NCI-H226 (cell line): ENCODE results near the gene ACVR1.
A peak's percentile ranks its signal among the peaks of the same experiment; 100 is the strongest.
"Not testable (repeated sequence)": the region's sequence is repeated elsewhere in the genome, so short reads cannot be mapped to it uniquely, and the experiment has no call there.

Source experiments
- DNase-seq: peaks from one replicate; pipeline ENCODE4 v3.0.0-alpha.2; 2015

The ACVR1 gene

DNA sequence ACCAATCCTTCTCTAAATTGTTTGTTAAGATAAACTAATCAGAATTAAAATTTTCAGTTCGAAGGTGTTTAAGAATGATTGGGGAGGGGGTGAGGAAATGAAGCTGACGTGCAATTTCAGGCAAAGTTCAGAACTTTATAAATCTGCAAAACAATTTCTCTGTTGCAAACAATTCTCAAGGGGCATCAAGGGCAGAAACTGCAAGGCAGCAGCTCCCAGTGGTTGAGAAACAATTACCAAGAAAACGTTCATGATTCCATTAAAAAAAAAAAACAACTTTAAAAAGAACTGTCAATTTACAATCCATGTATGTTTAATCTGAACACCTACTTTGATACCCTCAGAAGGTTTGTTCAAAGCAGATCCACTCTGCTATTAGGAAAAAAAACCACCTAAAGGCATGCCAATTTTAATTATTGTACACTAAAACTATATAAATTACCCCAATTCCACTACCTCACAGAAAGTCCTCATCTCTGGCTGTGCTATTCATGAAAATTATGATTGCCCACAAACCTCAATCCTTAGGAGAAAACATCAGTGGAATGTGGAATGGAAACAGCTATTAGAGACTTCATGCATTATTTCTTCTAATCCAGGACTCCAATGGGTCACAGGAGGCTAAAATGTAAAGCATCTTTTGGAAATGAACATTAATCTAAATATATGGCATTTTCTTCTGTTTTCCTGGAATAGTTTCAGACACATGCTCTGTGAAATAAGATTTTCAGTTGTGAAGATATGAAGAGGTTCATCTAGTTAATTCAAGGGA lies 127.6 kb downstream of the ACVR1 start:
- DNase-seq = no peak

DNA sequence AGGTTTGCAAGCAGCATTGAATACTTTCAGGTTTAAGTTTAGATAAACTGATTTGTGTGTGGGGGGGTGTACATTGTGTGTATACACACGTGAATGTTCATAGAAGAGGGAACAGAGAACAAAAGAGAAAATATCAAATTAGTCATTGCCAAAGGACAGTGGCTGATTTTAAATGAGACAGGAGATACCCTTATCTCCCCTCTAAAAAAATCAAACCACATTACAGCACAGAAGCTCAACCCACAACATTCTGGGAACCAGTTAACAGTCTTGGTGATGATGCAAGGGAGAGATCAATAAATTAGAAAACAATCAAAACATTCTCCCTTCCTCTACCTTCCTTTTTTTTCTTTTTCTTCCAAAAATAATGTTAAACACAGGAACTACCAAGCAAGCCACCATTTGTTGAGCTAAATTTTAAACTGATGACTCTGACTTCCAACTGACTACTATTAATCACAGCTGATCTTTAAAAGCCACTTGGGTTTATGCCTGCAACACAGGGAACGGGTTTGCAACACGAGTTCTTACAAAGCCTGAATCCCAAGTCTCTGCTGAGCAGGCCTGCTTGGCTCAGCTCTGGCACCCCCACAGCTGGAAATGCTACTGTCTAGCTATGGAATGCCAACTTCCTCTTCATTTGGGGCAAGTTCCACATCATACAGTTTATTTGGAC lies 128.3 kb downstream of the ACVR1 start:
- DNase-seq = no peak

DNA sequence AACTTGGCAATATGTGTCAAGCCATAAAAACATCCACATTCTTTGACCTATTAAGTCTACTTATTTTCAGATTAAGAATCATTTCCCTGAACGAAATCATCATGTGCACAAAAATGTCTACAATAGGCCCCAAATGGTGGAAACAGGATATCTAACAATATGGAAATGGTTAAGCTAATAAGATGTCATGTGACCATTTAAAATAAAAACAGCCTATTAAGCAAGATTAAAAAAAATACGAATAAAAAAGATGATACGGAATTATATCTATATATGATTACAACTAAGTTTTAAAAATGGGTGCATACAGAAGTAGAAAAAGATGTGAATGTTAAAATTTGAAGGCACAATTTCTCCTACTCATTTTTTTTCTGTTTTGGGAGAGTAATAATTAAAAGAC lies 128.8 kb downstream of the ACVR1 start:
- no peak for DNase-seq

DNA sequence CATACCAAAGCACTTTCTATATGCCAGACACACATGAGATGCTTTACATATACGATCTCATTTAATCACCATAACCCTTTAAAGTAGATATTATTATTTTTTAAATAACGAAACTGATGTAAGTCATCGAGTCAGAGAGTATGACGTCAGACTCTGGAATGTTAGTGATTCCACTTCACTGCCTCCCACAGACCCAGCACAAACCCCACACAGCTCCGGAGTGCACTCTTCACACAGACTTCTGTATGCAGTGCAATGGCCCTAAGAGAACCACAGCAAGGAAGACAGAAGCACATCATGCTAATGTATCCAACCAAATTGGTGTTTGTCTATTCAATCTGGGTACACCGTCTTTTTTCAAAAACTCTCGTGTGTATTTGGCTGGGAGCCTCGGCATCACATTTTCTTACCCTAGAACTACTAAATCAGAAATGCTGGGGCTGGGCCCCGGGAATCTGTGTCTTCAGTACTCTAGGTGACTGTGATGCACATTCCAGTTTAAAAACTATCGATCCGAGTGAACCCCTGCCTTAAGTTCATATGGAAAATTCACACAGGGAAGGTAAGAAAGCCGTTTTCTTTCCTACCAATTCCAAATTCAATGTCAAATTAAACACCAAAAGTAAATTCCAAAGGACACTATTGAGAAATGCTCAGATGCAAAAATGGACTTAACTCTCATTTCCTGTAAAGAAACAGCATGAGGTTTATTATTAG lies 129.7 kb downstream of the ACVR1 start:
- DNase-seq = peak; percentile 37

DNA sequence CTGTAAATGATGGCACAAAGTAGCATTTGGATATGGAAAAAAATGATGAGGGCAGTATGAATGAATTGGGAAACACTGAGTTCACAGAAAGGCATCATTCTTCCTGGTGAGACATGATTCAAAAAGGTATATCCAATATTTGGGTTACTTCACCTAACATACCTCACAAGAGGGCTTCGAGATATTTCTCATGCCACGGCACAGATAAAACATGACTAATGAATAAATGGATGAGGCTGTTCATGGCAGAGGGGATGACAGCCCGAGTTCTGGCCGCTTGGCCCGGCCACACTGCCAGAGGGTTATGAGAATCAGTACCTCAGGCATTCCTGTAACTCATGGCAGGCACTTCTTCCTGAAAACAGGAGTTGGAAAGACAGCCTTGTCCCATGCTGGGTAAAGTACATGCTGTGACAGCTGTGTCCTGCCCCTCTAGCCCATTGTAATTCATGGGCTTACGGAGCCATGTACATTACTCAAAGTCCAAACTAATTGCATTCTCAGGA lies 131.5 kb downstream of the ACVR1 start:
- peak; percentile 11 for DNase-seq

DNA sequence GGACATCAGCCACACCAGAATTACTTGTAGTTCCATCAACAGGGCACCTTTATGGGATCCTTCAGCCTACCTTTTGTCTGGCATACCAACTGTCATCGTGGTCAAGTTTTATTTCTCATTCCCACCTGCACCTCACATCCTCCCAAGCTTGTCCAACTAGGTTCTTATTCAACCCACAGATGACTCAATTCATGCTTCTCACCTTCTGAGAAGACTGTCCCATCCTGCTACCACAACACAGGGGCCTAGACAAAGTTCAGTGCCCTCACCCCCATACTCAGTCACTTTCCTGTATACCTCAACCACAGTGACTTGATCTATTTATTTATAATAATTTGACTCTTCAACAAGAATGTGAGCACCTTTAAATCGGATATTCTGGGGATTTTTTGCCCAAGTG lies 133.1 kb downstream of the ACVR1 start:
- no peak for DNase-seq

DNA sequence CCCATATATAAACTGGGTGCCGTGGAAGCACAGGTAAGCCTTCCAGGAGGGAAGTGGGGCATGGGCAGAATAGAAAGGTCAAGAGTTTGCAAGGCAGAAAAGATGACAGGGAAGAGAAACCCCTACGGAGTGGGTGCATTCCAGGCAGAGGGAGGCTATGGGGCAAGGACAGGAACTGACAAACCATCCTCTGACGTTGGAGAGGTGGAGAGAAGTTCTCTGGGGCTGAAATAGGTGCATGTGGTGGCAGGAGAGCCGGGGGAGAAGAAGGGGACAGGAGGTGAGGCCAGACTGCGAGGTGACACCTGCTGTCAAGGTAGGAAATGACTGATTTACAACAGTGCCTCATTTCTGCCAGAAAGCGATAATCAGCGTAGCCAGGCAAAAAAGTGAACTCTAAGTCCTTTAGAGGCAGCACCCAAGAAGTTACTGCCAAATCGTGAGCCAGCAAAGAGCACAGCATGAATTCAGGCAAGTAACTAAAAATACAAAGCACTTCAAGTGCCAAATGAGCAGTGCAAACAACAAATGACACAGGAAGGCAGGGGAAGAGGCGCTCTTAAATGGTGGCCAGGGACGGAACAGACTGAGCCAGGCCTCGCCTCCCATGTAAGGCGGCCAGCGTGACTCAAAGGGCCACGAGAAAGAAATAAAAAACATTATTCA lies 134.2 kb downstream of the ACVR1 start:
- no peak for DNase-seq

DNA sequence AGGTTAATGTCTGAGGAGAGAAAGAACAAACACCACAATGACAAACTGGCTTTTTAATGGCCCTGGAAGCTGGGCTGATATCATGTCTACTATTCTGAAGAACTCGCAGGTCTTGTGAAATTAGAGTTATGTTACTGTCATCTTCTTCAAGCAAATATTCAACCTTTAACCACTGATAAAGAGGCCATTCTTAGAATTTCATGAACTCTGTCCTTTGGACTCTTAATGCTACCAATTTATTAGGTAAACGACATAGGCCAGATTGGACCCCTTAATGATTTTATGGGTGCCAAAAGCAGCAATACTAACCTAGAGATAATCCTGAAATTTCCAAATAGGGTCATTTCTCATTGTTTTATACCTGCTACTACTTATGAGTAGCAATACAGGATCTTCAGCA lies 138.5 kb downstream of the ACVR1 start:
- DNase-seq = no peak

DNA sequence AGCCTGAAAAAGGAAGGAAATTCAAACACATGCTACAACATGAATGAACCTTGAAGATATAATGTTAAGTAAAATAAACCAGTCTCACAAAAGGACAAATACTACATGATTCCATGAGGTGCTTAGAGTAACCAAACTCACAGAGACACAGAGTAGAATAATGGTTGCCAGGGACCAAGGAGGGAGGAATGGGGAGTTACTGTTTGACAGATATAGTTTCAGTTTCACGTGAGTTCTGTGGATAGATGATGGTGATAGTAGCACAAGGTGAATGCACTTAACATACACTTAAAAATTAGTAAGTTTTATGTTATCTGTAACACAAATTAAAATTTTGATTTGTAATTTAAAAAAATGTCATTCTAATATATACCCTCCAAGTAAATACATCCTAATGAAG lies 140.6 kb downstream of the ACVR1 start:
- DNase-seq = no peak

DNA sequence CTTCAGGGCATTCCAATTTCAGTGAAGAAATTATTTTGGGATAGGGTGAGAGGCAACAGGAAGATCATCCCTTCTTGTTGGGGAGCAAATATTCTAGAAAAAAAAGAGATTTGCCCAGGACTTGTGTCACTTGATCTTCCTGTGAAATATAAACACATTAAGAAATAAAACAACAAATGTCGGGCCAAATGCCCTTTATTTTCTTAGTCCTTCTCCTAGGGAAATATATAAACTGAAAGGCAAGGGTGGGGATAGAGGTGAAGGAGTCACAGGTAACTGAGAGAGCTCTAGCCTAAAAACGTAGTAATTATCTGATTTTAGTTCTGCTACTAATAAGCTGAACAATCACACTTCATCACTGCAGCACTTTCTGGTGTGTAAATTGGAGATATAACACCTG lies 142.9 kb downstream of the ACVR1 start:
- DNase-seq = no peak

DNA sequence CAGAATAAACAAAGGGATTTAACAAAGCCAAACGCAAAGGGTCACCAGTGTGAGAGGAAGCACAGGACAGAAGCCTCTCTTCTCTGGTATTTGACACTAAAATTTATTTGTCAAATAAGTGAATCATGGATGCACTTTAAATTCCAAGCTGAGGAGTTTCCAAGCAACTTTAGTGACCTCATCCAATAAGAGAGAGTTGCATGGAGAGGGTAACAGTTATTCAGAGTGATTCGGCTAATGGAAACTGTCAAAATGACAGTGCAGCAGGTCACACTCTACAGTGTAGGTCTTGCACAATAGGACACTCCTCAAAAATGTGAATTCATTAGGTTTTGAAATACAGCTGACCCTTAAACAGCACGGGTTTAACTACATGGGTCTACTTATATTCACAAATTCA lies 143.5 kb downstream of the ACVR1 start:
- DNase-seq = no peak

DNA sequence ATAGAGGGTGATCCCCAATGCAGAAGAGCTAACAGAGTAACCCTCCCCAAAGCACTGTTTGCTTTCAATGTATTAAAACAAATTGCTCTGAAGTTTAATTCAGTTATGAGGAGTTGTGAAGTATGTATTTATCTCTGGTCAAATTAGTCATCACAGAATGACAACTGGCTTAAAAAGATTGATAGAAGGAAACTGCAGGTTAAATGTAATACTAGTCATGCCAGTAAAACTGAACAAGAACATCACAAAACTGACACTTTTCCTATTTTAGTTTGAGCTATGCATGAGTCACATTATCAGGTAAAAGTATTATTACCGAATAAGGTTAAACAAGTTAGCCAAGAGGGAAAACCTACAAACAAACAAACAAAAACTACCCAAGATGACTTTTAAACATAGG lies 148.4 kb downstream of the ACVR1 start:
- DNase-seq = peak; percentile 16

DNA sequence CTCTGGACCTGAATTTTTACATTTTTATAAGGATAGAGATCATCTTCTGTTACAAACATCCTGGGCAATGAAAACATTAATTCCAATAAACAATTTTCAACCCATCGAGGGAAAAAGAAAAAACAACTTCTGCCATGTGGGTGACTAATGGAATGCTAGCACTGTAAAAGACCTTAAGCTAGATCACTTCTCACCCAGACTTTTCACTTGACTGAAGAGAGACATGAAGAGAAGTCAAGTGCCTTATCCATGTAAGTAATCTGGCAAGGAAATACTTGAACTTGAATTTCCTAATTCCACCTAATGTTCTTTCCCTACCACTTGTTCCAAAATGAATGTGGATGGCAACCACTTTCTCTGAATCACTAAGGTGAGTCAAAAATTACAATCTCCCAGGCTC lies 149.2 kb downstream of the ACVR1 start:
- DNase-seq = peak; percentile 20

DNA sequence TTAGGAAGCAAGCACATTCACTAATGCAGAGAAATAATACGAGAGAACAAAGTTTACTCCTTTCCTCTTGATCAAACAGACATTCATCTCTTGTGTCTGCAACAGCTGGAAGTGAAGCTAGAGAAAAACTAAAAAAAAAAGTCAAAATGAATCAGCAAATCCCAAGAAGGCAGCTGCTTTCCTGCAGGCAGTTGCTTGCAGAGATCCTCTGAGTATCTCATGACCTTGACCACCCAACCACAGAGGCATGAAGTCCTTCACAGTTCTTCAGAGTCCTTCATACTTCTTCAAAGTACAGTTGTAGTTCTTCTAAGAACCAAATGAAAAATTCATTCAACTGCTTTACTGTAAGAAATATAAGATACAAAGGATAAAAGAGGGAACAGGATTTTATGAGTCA lies 150.3 kb downstream of the ACVR1 start:
- DNase-seq = no peak

DNA sequence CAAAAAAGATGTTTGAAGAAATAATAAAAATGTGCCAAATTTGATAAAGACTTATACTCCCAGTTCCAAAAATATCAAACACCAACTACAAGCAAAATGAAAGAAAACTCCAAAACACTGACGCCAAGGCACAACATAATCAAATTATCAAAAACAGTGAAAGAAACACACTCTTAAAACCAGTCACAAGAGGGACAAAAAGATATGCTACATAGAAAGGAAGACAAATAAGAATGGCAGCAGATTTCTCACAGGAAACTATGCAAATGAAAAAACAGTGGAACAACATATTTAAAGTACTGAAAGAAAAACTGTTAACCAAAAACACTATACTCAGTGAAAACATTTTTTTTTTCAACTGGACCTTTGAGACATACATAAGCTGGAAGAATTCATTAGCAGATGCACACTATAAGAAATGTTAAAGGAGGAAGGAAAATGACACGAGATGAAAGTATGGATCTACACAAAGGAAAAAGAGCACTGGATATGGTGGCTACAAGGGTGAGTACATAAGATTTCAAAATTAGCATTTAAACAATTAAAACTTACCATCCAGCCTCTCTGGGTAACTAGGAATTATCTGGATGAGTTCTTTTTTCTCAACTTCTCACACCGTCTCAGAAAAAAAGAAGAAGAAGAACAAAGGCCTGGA lies 153.4 kb downstream of the ACVR1 start:
- DNase-seq = peak; percentile 9

DNA sequence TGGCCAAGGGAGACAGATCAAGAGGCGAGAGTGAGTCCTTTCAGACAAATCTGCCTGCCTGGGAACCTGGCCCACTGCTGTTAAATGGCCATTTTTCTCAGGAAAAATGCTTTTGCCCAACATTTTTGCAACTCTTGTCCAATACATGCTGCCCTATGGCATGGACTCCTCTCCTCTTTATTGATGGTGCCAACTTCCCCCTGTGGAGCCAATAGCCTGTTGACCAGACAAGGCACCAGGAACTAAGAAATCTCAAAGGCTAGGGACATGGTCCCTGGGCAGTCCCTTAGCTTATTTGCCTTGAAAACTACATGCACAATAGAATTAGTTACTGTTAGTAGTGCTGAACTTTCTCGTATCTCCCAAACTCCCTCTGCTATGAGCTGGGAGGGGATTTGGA lies 155.6 kb downstream of the ACVR1 start:
- no peak for DNase-seq

DNA sequence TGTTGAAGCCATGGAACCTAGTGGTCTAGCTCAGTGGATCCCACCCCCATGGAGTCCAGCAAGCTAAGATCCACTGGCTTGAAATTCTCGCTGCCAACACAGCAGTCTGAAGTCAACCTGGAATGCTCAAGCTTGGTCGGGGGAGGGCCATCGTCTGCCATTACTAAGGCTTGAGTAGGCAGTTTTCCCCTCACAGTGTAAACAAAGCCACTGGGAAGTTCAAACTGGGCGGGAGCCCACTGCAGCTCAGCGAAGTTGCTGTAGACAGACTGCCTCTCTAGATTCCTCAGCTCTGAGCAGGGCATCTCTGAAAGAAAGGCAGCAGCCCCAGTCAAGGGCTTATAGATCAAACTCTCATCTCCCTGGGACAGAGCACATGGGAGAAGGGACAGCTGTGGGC lies 171.5 kb downstream of the ACVR1 start:
- not testable (repeated sequence) for DNase-seq

DNA sequence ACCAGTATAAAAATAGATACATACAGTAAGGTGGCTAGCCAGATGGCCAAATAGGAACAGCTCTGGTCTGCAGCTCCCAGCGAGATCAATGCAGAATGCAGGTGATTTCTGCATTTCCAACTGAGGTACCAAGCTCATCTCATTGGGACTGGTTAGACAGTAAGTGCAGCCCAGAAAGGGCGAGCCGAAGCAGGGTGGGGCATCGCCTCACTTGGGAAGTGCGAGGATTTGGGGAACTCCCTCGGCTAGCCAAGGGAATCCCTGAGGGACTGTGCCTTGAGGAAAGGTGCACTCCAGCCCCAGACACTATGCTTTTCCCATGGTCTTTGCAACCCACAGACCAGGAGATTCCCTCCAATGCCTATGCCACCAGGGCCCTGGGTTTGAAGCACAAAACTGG lies 172.0 kb downstream of the ACVR1 start:
- DNase-seq = not testable (repeated sequence)

DNA sequence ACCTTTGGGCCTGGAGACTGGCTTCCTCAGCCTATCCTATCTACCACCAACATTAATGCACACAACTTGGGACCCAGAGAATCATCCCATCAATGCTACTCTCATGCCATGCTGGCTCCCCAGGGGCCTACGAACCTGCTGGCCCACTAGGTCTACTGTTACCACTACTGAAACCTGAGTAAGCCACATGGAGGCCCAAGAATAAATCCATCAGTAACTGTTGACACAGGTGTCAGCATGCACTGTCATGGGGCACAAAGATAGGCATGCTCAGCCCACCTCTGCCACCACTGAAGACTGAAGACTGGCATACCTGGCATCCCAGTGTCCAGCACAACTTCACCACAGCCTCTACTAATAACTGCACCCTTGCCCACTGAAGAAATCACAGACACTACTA lies 176.3 kb downstream of the ACVR1 start:
- no peak for DNase-seq

DNA sequence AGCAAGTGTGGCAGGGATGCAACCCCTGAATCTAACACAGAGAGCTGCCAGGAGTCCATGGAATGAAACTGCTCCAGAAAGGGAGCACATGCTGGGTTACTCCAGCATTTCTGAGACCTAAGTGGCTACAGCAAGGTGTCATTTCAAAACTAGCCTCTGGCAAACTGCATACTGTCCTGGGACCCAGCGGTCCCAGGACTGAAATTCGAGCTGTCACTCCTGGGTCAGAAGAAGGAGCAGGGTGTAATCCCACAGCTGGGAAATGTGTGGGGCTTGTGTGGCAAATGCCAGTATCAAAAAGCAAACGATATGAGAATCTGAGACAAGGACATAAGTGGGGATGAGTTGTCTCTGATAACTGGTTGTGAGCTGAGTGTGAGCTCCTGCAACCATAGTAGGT lies 177.1 kb downstream of the ACVR1 start:
- no peak for DNase-seq

DNA sequence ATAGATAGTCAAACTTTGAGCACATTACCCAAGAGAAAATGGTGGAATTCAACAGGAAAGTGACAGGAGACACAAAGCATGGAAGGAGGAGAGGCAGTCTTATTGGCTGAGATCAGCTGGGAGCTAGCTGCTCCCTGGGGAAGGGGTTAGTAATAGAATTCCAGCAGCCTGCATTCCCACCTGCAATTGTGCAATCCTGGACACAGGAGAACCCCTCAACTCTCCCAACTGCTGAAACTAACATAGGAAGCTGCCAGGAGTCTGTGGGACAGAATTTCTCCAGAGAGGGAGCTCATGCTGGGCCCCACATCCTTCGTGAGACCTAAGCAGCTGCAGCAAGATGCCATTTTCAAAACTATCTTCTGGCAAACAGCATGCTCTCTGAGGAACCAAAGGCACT lies 177.7 kb downstream of the ACVR1 start:
- DNase-seq = no peak

DNA sequence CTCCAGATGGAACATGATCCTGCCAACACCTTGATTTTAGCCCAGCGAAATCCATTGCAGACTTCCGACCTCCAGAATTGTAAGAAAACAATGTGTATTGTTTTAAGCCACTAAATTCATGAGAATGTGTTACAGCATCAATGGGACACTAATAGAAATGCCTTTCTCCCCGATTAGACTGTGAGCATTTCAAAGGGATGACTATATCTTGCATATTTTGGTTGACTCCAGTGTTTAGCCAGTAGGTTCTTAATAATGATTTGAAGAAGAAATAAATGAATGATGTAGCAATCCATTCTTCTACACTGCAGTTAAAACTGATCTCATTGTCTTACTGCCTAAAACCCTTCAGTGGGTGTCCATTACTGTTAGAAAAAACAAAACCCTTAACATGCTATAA lies 180.1 kb downstream of the ACVR1 start:
- DNase-seq = no peak

DNA sequence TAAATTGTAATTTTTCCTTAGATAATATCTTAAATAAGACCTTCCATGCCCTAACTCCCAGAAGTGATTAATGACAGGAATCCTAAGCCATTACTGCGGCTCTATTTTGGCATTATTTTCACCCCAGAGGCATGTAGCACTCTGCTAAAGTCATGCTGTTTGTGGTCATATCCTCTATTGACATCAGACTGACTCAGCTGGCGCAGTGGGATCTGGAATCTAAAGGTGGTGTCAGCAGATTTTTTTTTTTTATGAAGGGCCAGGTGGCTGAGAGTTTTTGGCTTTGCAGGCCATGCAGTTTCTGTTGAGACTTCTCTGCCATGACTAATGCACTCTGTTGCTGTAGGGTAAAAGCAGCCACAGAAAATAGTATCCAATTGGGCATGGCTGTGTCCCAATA lies 183.4 kb downstream of the ACVR1 start:
- peak; percentile 86 for DNase-seq
